Lung (tissue), 12 donors: ENCODE measurements around the gene NKPD1. TPM values are rescaled to one million over a fixed set of nuclear protein-coding genes. Genes with fewer than 3 reads are reported as not detected.
A peak's percentile ranks its signal among the peaks of the same experiment; 100 is the strongest.

Experiments used
- ATAC-seq: fragments of 200-7000 bp; cut with Tn5 transposase; one replicate; pipeline ENCODE4 v1.9.1; 2020; ENCODE audit warnings: moderate number of reproducible peaks; ENCODE audit not compliant: insufficient read depth, low FRiP score
- DNase-seq, 3 donors: peaks; one replicate each; pipeline ENCODE4 v3.0.0-alpha.2; 2013 to 2017
- H3K27ac ChIP-seq, 2 donors: one replicate each; pipeline ENCODE4 v1.5.1; 2013; ENCODE audit warnings: mild to moderate bottlenecking in 2 of 2, moderate library complexity in 2 of 2, control low read depth in 1 of 2, inconsistent platforms in 1 of 2, low read depth in 1 of 2, low read length in 1 of 2
- H3K27me3 ChIP-seq, 3 donors: one replicate each; pipeline ENCODE4 v1.5.1; 2013; ENCODE audit warnings: low read length in 2 of 3; ENCODE audit not compliant: control insufficient read depth in 3 of 3, insufficient read depth in 3 of 3
- H3K36me3 ChIP-seq, 4 donors: one replicate each; pipeline ENCODE4 v1.5.1; 2013; ENCODE audit warnings: low read length in 4 of 4, mild to moderate bottlenecking in 1 of 4, moderate library complexity in 1 of 4; ENCODE audit not compliant: control insufficient read depth in 4 of 4, insufficient read depth in 4 of 4
- H3K4me1 ChIP-seq, 5 donors: one replicate each; pipeline ENCODE4 v1.5.1; 2013; ENCODE audit warnings: low read length in 5 of 5, mild to moderate bottlenecking in 2 of 5, moderate library complexity in 1 of 5; ENCODE audit not compliant: control insufficient read depth in 5 of 5, insufficient read depth in 5 of 5
- H3K4me3 ChIP-seq: one replicate; pipeline ENCODE4 v1.5.1; 2013; ENCODE audit warnings: mild to moderate bottlenecking, control low read depth, moderate library complexity
- H3K9ac ChIP-seq, 2 donors: one replicate each; pipeline ENCODE4 v1.5.1; 2013; ENCODE audit warnings: low read length in 2 of 2, control low read depth in 1 of 2; ENCODE audit not compliant: insufficient read depth in 1 of 2
- H3K9me3 ChIP-seq, 4 donors: one replicate each; pipeline ENCODE4 v1.5.1; 2013; ENCODE audit warnings: low read length in 3 of 4, mild to moderate bottlenecking in 1 of 4, moderate library complexity in 1 of 4; ENCODE audit not compliant: control insufficient read depth in 4 of 4, insufficient read depth in 3 of 4
- WGBS, 2 donors: extraction: QIAGEN DNeasy Blood & Tissue Kit; methylation state at CpG; one replicate each; pipeline ENCODE4 v1.1.7; 2013; 5-methylcytosine and 5-hydroxymethylcytosine counted together
- polyA plus RNA-seq, 2 donors: library from polyadenylated mRNA; stranded (reverse); fragments of 200-250 nt; gene quantifications; one replicate each; pipeline ENCODE4 v1.2.1, GENCODE V29; 2013
- total RNA-seq, 2 donors: library from RNA; depleted of rRNA in 1 of 2; stranded (reverse); fragments of >200 nt in 1 of 2; gene quantifications; one replicate each; pipeline ENCODE4 v1.2.1, GENCODE V29; 2014 to 2021
- TF ChIP-seq, protein P1 (sequence below): IDR thresholded peaks from 2 replicates; pipeline ENCODE4 v1.5.1; 2012; ENCODE audit warnings: mild to moderate bottlenecking; ENCODE audit errors: control extremely low read depth, extremely low read depth
- donor health status: control.
- donor health status: control.
- donor health status: Bipolar disorder and iron deficiency.
- donor health status: healthy.
- donor health status: DM: yes; HTN: yes; CAD: no.

Gene NKPD1
- total and polyA plus RNA-seq, 4 donors: 0.06 to 0.08 (median 0.07) TPM; not detected in 1

DNA sequence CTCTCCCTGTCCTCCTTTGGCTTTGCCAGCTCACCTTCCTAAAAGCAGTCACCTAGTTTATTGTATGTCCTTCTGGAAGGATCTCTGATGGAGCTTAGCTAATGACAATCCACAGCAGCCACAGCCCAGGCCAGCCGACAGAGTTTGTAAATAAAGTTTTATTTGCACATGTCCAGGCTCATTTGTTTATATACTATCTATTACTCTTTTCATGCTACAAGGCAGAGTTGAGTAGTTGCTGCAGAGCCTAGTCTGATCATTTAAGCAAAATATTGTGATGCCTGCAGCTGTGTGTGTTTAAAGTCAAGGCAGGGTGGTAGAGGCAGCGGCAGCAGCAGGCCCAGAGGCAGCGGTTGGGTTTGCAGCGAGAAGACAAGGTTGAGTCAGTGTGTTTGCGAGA is 32.6 kb downstream of the NKPD1 start:
- no peak for ATAC-seq
- Histone ChIP-seq H3K27me3 (no peaks in the 10 kb centered on the region), H3K4me3 (no peak overlapping the region), H3K4me1 (peaks cover 0 to 4% (median 0%) of the 10 kb centered on the region in 5 donors), H3K27ac (no peak overlapping the region), H3K36me3 (no peaks in the 10 kb centered on the region), H3K9ac (no peak overlapping the region), H3K9me3 (no peaks in the 10 kb centered on the region)
- no peak for DNase-seq
- 93% methylated on average over 5 of the region's 5 CpGs for WGBS, 2 donors
- TF ChIP-seq, protein P1, sequence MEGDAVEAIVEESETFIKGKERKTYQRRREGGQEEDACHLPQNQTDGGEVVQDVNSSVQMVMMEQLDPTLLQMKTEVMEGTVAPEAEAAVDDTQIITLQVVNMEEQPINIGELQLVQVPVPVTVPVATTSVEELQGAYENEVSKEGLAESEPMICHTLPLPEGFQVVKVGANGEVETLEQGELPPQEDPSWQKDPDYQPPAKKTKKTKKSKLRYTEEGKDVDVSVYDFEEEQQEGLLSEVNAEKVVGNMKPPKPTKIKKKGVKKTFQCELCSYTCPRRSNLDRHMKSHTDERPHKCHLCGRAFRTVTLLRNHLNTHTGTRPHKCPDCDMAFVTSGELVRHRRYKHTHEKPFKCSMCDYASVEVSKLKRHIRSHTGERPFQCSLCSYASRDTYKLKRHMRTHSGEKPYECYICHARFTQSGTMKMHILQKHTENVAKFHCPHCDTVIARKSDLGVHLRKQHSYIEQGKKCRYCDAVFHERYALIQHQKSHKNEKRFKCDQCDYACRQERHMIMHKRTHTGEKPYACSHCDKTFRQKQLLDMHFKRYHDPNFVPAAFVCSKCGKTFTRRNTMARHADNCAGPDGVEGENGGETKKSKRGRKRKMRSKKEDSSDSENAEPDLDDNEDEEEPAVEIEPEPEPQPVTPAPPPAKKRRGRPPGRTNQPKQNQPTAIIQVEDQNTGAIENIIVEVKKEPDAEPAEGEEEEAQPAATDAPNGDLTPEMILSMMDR: no peak

DNA sequence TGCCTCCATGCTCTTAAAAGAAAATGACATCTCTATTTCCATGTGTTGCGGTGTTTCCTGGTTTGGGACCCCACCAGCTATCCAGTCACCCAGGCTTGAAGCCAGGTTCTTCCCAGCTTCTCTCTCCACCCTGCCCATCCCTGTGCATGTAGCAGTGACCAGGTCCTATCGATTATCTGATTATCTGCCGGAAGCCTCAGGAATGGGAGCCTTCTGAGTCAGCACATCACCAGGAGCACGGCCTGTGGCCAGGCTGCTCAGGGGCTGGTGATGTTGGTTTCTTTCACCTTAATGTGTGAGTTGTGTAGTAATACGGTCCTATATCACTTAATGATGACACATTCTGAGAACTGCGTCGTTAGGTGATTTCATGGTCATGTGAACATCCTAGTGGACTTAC is 34.1 kb downstream of the NKPD1 start:
- H3K9ac ChIP-seq: no peak overlapping the region
- ATAC-seq: no peak

DNA sequence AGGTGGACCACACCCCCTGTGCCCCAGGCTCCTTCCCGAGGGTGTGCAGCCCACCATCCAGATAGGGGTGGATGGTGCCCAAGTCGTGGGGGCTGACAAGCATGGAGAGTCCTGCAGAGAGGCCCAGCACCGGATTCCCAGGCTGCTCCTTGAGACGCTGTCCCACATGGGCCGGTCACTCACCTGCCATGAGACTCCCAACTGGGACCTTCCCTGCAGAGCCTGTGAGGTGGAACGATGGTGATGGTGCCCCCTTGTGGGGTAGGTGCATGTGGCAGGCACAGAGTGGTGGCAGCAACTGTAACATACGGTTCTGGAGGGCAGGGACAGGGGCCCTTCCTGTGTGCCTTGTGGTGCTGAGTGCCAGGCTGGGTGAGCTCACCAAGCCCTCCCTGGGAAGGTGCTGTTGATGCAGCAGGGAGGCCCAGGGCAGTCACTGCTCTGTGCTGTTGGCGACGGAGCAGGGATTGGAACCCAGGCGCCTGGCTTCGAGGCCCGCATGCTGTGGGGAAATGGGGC is 34.7 kb downstream of the NKPD1 start:
- peak; percentile 77 for ATAC-seq
- Histone ChIP-seq H3K9ac (no peak overlapping the region), H3K27ac (no peak overlapping the region), H3K27me3 (no peaks in the 10 kb centered on the region), H3K9me3 (no peaks in the 10 kb centered on the region), H3K36me3 (no peaks in the 10 kb centered on the region), H3K4me1 (peaks cover 0 to 5% (median 0%) of the 10 kb centered on the region in 5 donors), H3K4me3 (no peak overlapping the region)
- DNase-seq: peak in 2 of 3 donors; percentile 32 to 43
- TF ChIP-seq, protein P1: peak; percentile 56
- 56 to 63% methylated on average over 12 of the region's 12 CpGs for WGBS, 2 donors

More for the DNA sequence above, 34.1 kb downstream of the NKPD1 start:
- H3K27me3 ChIP-seq: no peaks in the 10 kb centered on the region
- H3K9me3 ChIP-seq: no peaks in the 10 kb centered on the region
- no peak overlapping the region for H3K27ac ChIP-seq
- peaks cover 0 to 4% (median 0%) of the 10 kb centered on the region in 5 donors for H3K4me1 ChIP-seq
- WGBS, 2 donors: 93 to 96% methylated on average over 7 of the region's 7 CpGs
- no peaks in the 10 kb centered on the region for H3K36me3 ChIP-seq
- TF ChIP-seq, protein P1: no peak
- DNase-seq: no peak
- no peak overlapping the region for H3K4me3 ChIP-seq

DNA sequence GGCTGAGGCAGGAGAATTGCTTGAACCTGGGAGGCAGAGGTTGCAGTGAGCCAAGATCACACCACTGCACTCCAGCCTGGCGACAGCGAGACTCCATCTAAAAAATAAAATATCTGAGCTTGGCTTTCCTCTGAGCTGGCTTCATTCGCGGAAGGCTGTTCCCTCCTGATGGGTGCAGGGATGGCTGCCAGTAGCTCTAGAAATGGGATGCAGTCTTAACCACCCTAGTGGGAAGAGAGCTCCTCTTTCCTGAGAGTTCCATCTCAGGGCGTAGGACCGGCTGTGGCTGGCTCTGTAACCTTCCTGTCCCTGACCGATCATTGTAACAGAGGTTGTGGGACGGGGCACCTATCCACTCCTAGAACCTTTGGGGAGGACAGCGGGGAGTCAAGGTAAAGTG is 35.4 kb downstream of the NKPD1 start:
- DNase-seq (no peak), ATAC-seq (no peak)
- peaks cover 0 to 7% (median 0%) of the 10 kb centered on the region in 5 donors for H3K4me1 ChIP-seq
- 95 to 98% methylated on average over 9 of the region's 9 CpGs for WGBS, 2 donors
- TF ChIP-seq, protein P1: no peak
- no peak overlapping the region for H3K4me3 ChIP-seq
- no peaks in the 10 kb centered on the region for H3K27me3 ChIP-seq
- no peak overlapping the region for H3K9ac ChIP-seq
- H3K27ac ChIP-seq: no peak overlapping the region
- no peaks in the 10 kb centered on the region for H3K36me3 ChIP-seq
- H3K9me3 ChIP-seq: no peaks in the 10 kb centered on the region
